HG02623 (cell line): Measurements from ENCODE around the gene MAX.
"Not testable (repeated sequence)": the region's sequence is repeated elsewhere in the genome, so short reads cannot be mapped to it uniquely, and the experiment has no call there.

Source experiments
- ATAC-seq: cut with Tn5 transposase; IDR thresholded peaks from one replicate; pipeline ENCODE4 v1.9.1; 2021; ENCODE audit warnings: moderate library complexity; ENCODE audit not compliant: unreplicated experiment

MAX gene

GRCh38 chr14:65040666-65041433, 61.5 kb downstream of the MAX start:
- no peak for ATAC-seq

- no peak for ATAC-seq
Observed at GRCh38 chr14:65038966-65039365, 63.4 kb downstream of the MAX start.

GRCh38 chr14:65035049-65035448, 67.3 kb downstream of the MAX start:
- ATAC-seq, result no peak

DNA sequence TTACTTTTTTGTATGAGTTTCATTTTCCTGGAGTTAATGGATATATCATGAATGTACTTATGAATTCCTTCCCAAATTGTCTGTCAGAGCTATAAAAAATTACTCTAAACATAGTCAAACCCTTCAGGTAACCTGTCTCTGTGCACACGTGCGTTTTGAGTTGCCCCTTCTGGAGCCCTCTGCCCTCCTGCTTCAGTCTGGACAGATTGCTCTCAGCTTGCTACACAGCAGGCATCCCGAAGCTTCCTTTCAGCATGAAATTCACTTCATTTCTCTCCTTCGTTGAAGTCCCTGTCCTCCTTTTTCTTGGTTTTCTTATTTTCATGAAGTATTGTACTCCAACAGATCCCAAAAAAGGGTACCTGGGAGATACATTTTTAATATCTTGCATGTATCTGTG, 68.3 kb downstream of the MAX start:
- no peak for ATAC-seq

DNA sequence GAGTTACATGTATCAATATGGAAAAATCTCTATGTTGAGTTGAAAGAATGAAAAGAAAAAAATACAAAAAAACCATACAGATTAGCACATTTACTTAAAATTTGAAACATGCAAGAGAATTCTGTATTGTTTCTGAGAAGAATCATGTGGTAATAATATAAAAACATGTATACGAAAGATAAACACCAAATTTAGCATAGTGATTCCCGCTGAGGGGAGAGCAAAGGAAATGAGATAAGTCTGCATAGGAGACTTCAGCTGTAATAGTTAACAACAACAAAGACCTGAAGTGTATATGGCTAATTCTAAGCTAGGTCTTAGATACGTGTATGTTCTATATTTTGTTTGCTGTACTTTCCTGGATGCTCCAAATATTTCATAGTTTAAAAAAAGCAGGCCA, 69.1 kb downstream of the MAX start:
- ATAC-seq, result no peak

DNA sequence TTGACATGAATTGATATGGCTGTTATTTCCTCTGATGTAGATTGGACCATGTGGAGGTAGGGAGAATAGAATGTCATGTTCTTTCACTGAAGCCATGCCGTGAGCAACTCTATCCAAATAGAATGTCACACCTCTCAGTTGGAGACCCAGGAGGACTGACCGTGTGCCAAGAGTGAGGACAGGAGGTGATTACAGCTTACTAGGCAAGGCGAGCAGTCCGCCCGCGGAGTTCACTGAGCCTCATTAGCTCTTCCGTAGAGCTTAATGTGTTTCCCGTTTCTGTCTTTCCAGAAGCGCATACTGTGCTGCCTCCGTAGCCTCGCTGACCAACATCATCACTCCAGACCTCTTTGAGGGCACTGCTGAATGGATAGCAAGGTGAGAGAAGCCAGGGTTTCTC, 70.0 kb downstream of the MAX start:
- no peak for ATAC-seq

DNA sequence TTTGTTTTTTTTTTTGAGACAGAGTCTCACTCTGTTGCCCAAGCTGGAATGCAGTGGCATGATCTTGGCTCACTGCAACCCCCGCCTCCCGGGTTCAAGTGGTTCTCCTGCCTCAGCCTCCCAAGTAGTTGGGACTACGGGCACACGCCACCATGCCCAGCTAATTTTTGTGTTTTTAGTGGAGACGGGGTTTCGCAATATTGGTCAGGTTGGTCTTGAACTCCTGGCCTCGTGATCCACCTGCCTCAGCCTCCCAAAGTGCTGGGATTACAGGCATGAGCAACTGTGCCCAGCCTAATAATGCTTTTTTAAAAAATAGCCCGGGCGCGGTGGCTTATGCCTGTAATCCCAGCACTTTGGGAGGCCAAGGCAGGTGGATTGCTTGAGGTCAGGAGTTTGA, 71.0 kb downstream of the MAX start:
- not testable (repeated sequence) for ATAC-seq

- no peak for ATAC-seq
Observed at GRCh38 chr14:65028937-65029336, 73.4 kb downstream of the MAX start.

DNA sequence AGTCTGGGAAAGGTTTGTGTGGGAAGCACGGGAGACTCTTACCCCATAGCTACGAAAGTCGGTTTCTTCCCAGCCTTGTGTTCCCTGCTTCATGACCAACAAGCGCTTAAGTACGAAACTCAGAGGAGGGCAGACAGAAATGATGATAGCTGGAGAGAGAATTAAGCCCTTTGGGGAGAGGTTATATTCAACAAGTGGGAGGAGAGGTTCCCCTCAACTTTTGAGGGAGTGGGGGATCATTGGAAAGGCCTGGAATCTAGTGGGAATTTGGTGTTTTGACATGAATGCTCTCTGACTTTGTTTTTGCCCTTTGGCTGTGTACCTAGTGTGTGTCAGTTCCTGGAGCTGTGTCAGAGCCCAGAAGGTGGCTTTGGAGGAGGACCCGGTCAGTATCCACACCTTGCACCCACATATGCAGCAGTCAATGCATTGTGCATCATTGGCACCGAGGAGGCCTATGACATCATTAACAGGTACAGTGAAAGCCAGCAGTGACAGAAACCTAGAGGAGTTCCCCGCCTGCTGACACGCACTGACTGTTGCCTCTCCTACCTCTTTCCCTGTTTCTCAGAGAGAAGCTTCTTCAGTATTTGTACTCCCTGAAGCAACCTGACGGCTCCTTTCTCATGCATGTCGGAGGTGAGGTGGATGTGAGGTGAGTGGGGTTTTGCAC, 75.1 kb downstream of the MAX start:
- ATAC-seq, result no peak

- no peak for ATAC-seq
Observed at GRCh38 chr14:65026526-65026925, 75.8 kb downstream of the MAX start.

DNA sequence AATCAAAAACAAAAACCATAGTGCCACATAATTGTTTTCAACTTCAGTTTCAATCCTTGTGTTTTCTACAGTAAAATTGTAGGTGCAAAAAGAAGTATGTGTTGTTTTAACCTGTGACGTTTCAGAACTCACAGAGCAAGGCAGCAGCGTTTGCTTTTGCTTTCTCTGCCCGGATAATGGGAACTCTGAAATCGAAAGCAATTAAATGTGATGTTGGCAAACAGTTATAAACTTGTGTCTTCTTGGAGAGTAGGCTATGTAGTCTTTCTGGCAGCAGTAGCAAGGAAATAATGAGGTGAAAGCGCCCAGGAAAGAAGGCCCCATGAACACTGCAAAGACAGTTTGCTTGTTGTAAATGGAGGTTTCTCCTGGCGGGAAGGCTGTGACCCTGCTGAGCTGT, 76.5 kb downstream of the MAX start:
- ATAC-seq, result no peak
